Measurements from ENCODE around the gene SNAP23. TPM values are rescaled to one million over a fixed set of nuclear protein-coding genes. Genes with fewer than 3 reads are reported as not detected.
A peak's percentile ranks its signal among the peaks of the same experiment; 100 is the strongest.

SNAP23 gene
- 10 to 100 TPM; 30.9 to 59.3 (median 40.1) TPM for total RNA-seq

DNA sequence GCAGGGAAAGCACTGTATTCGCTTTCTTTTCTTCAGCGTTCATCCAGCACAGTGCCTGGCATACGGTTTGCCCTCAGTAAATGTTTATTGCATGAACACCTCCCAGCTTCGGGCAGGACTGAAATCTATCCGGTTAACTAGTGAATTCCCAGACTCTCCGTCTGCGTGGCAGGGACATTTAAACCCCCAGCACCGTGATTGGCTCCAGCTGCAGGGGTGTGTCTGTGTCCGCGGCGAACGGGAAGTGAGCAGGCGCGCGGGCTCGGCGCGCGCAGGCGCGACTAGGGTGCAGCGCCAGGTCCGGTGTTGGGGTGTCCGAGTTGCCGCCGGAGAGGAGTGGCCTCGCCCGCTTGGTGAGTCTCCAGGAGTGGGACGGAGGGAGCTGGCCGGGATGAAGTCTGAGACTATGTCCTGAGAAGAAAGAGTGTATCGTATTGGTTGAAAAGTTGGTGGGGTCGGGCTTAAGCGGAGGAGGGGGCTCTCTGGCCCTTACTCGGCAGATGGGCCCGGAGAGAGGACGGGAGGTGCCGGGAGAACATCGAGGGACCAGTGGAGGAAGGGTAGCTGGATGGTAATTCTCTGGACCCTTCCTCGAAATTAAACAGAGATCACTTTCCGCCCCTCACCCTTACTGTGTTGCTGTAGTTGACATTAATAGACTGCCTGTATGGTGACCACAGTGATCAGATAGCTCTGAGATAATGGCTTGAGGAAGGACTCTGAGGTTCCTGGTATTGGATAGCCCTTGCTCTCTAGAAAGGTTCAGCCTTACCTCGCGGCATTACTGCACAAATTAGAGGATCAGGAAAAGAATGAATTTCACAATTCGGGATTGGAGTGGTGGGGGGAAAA is at the start of gene SNAP23:
Gene SNAP23, plus strand, starts transcription at position 274 of the 852 bp plus-strand sequence. CDS start 16,213 bp downstream, outside the sequence.
- 0 to 1% methylated on average over 16 to 43 of the region's 43 CpGs for WGBS, 2 donors
- no peaks in the 10 kb centered on the region for H3K27me3 ChIP-seq
- peak within 1 kb of the TSS; percentile 83 to 97 (median 94) for H3K27ac ChIP-seq
- DNase-seq: peak; percentile 70
- no peaks in the 10 kb centered on the region for H3K9me3 ChIP-seq
- H3K4me3 ChIP-seq: peak within 1 kb of the TSS; percentile 66 to 94 (median 78)
- TF ChIP-seq, protein P1, sequence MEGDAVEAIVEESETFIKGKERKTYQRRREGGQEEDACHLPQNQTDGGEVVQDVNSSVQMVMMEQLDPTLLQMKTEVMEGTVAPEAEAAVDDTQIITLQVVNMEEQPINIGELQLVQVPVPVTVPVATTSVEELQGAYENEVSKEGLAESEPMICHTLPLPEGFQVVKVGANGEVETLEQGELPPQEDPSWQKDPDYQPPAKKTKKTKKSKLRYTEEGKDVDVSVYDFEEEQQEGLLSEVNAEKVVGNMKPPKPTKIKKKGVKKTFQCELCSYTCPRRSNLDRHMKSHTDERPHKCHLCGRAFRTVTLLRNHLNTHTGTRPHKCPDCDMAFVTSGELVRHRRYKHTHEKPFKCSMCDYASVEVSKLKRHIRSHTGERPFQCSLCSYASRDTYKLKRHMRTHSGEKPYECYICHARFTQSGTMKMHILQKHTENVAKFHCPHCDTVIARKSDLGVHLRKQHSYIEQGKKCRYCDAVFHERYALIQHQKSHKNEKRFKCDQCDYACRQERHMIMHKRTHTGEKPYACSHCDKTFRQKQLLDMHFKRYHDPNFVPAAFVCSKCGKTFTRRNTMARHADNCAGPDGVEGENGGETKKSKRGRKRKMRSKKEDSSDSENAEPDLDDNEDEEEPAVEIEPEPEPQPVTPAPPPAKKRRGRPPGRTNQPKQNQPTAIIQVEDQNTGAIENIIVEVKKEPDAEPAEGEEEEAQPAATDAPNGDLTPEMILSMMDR (IDR thresholded peaks at IDR 0.05): peak in 1 of 6 experiments; percentile 27
- peak in 3 of 4 donors; percentile 86 to 89 (median 87) for TF ChIP-seq POLR2A (IDR thresholded peaks at IDR 0.05)
- peaks cover 25 to 68% (median 46%) of the 10 kb centered on the region in 3 donors for H3K4me1 ChIP-seq
- H3K36me3 ChIP-seq: no peaks in the 10 kb centered on the region
- intact Hi-C loops (cut with DNase I): no loop called here

DNA sequence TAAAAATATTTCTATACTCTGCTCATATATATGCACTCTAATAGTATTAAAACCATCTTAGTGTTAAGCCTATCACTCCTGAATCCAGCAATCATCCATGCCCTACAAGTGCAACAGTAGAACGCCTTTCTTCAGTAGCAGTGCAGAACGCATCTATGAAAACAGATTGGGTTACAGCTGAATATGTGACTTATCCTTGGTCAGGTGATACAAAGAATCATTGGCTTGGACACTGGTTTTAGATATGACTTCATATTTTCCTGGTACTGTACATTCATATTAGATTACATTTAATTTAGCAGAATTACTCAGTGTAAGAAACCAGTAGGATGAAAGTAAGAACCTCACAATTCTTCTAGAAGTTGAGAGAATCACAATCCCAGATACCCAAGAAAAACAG is 47.8 kb upstream of the SNAP23 start:
- no peak overlapping the region for H3K27ac ChIP-seq
- H3K9me3 ChIP-seq: no peaks in the 10 kb centered on the region
- 86 to 90% methylated on average over 2 of the region's 2 CpGs for WGBS, 2 donors
- H3K4me3 ChIP-seq: no peak overlapping the region
- peaks cover 6 to 93% (median 11%) of the 10 kb centered on the region in 3 donors for H3K36me3 ChIP-seq
- H3K27me3 ChIP-seq: no peaks in the 10 kb centered on the region
- peaks cover 0 to 10% (median 0%) of the 10 kb centered on the region in 3 donors for H3K4me1 ChIP-seq
- TF ChIP-seq, protein P1 (IDR thresholded peaks at IDR 0.05): no peak
- TF ChIP-seq POLR2A (IDR thresholded peaks at IDR 0.05): no peak
- DNase-seq: no peak
- intact Hi-C loops (cut with DNase I): no loop called here

DNA sequence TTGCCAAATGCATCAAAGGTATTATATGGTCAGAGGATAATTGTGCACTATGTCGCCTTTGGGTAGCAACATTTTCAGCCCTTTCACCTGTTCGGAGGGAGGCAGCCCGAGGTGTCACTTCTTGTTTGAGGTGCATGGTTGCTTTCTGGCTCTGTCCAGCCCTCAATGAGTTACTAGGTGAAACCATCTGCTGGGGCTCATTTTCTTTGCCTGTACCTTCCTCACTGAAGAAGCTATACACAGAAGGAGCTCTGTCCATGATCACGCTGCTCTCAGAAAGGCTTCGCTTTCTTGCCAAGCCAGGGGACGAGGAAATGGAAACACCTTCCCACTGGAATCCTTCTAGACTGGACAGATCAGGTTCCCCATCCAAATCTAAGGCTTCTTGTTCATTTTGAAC is 47.2 kb upstream of the SNAP23 start:
- H3K4me1 ChIP-seq: peaks cover 0 to 10% (median 0%) of the 10 kb centered on the region in 3 donors
- H3K4me3 ChIP-seq: no peak overlapping the region
- no peaks in the 10 kb centered on the region for H3K9me3 ChIP-seq
- H3K36me3 ChIP-seq: peaks cover 3 to 93% (median 11%) of the 10 kb centered on the region in 3 donors
- no peaks in the 10 kb centered on the region for H3K27me3 ChIP-seq
- intact Hi-C loops (cut with DNase I): no loop called here
- 91 to 100% methylated on average over 4 to 6 of the region's 6 CpGs for WGBS, 2 donors
- DNase-seq: no peak
- H3K27ac ChIP-seq: no peak overlapping the region
- TF ChIP-seq POLR2A (IDR thresholded peaks at IDR 0.05): no peak
- TF ChIP-seq, protein P1 (IDR thresholded peaks at IDR 0.05): no peak

DNA sequence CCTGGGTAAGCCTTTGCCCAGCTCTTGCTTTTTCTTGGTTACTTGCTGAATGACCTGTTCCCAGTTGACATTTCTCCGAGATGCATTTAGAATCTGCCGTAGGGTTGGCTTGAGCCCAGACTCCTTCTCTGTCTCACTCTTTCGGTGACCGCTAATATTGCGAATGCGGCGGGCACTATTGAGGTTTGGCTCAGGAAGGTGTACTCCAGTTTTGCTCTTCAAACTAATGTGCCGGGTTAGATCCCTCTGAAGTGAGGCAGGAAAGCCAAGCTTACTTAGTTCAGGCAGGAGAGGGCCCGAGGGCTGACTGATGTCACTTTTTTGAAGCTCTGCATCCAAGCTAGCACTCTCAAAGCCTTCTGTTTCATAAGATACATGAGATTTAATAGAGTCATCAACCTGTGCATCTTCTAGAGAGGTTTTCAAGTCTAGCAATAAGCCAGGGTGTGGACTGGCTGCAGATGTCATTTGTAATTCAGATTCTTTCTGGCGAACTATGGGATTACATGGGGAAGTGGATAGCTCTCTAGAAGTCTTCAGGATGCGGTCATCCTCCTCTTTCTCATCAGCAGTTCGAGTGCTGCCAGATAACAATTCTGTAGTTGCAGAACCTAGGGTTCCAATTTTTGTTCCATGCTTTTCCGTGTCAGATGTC is 45.5 kb upstream of the SNAP23 start:
- TF ChIP-seq POLR2A (IDR thresholded peaks at IDR 0.05): no peak
- TF ChIP-seq, protein P1 (IDR thresholded peaks at IDR 0.05): no peak
- DNase-seq: no peak
- H3K4me1 ChIP-seq: peaks cover 0 to 2% (median 0%) of the 10 kb centered on the region in 3 donors
- H3K4me3 ChIP-seq: no peak overlapping the region
- H3K36me3 ChIP-seq: peaks cover 3 to 87% (median 7%) of the 10 kb centered on the region in 3 donors
- no peaks in the 10 kb centered on the region for H3K9me3 ChIP-seq
- WGBS, 2 donors: 89 to 95% methylated on average over 12 to 13 of the region's 13 CpGs
- H3K27me3 ChIP-seq: no peaks in the 10 kb centered on the region
- intact Hi-C loops (cut with DNase I): no loop called here
- H3K27ac ChIP-seq: no peak overlapping the region

DNA sequence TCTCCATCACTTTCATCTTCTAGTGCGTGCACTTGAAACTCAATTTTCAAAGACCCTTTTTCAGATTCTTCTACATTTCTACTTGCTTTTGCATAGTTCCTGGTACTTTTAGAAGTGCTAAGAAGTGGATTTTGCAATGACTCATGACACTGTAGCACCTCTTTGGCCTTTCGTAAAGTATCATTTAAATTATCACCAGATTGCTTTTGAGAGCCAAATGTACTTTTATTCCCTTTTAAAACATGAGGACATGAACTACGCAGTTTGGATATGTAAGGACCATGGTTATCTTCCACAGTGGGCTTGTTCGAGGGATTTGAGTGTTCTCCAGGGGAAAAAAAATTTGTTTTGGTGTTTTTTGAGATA is 45.0 kb upstream of the SNAP23 start:
- TF ChIP-seq POLR2A (IDR thresholded peaks at IDR 0.05): no peak
- TF ChIP-seq, protein P1 (IDR thresholded peaks at IDR 0.05): no peak
- no peak for DNase-seq
- intact Hi-C loops (cut with DNase I): no loop called here
- no peaks in the 10 kb centered on the region for H3K4me1 ChIP-seq
- H3K4me3 ChIP-seq: no peak overlapping the region
- H3K27me3 ChIP-seq: no peaks in the 10 kb centered on the region
- peaks cover 3 to 83% (median 7%) of the 10 kb centered on the region in 3 donors for H3K36me3 ChIP-seq
- no peak overlapping the region for H3K27ac ChIP-seq
- no peaks in the 10 kb centered on the region for H3K9me3 ChIP-seq
- 90 to 95% methylated on average over 4 of the region's 4 CpGs for whole genome bisulfite sequencing, 2 donors
